Measurements from ENCODE around the gene CRELD1.

DNA sequence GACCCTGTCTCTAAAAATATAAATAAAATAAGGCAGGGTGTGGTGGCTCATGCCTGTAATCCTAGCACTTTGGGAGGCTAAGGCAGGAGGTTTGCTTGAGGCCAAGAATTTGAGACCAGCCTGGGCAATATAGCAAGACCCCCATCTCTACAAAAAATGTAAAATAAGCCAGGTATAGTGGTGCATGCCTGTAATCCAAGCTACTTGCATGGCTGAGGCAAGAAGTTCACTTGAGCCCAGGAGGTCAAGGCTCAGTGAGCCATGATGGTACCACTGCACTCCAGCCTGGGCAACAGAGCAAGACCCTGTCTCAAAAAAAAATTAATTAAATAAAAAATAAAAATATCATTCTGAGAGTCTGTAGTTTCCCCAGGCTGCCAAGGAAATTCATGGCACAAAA is 47.3 kb upstream of the CRELD1 start:
- TF ChIP-seq CHD4 (IDR thresholded peaks at IDR 0.05) (no peak), CEBPB (IDR thresholded peaks at IDR 0.05; ENCODE audit: borderline replicate concordance in 1 of 2, low read depth in 2 of 2, low read length in 2 of 2) (no peak), GABPA (IDR thresholded peaks at IDR 0.05; ENCODE audit: low read depth) (no peak), POLR2A (IDR thresholded peaks at IDR 0.05; ENCODE audit: low read depth, low read length) (no peak), RFX5 (IDR thresholded peaks at IDR 0.05; ENCODE audit: low read depth, low read length) (no peak), SUZ12 (IDR thresholded peaks at IDR 0.05; ENCODE audit: unreplicated experiment) (no peak), RCOR1 (conservative IDR thresholded peaks at IDR 0.05; ENCODE audit: low read depth, low read length) (no peak)
- TF ChIP-seq, protein P1, sequence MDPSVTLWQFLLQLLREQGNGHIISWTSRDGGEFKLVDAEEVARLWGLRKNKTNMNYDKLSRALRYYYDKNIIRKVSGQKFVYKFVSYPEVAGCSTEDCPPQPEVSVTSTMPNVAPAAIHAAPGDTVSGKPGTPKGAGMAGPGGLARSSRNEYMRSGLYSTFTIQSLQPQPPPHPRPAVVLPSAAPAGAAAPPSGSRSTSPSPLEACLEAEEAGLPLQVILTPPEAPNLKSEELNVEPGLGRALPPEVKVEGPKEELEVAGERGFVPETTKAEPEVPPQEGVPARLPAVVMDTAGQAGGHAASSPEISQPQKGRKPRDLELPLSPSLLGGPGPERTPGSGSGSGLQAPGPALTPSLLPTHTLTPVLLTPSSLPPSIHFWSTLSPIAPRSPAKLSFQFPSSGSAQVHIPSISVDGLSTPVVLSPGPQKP (IDR thresholded peaks at IDR 0.05; ENCODE audit: low read depth, low read length): no peak
- TF ChIP-seq, protein P2, sequence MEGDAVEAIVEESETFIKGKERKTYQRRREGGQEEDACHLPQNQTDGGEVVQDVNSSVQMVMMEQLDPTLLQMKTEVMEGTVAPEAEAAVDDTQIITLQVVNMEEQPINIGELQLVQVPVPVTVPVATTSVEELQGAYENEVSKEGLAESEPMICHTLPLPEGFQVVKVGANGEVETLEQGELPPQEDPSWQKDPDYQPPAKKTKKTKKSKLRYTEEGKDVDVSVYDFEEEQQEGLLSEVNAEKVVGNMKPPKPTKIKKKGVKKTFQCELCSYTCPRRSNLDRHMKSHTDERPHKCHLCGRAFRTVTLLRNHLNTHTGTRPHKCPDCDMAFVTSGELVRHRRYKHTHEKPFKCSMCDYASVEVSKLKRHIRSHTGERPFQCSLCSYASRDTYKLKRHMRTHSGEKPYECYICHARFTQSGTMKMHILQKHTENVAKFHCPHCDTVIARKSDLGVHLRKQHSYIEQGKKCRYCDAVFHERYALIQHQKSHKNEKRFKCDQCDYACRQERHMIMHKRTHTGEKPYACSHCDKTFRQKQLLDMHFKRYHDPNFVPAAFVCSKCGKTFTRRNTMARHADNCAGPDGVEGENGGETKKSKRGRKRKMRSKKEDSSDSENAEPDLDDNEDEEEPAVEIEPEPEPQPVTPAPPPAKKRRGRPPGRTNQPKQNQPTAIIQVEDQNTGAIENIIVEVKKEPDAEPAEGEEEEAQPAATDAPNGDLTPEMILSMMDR (IDR thresholded peaks at IDR 0.05 in 2 of 3, conservative IDR thresholded peaks at IDR 0.05 in 1 of 3; ENCODE audit: control insufficient read depth in 2 of 3, extremely low read depth in 1 of 3, insufficient read depth in 1 of 3, low read depth in 3 of 3, low read length in 3 of 3): no peak
